GM18870 (cell line): ENCODE data around the gene NME9.

Experiments
- ATAC-seq: cut with Tn5 transposase; IDR thresholded peaks from one replicate; pipeline ENCODE4 v1.9.1; 2021; ENCODE audit warnings: moderate library complexity; ENCODE audit not compliant: unreplicated experiment

Gene NME9

DNA sequence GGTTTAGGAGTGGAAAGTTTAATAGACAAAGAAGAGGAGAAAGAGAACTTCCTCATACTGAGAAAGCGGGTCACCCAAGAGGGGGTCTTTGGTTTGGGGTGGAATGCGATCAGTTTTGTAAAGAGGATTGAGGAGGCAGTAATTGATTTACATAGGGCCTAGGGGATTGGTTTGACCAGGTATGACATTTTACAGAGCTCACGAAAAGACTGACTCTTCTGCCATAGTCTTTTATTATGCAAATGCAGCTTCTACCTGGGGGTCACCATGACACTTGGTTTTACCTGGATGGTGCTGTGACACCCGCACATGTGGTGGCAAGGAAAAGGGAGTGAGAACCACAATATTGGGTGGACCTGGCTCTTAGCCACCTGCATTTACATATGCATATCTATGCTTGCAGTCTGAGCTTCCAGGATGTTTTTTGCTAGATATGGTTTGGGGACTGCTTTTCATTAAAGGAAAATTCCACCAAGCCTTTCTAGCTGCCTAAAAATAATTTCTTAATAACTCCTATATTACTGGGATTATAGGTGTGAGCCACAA, 6.9 kb upstream of the NME9 start:
- ATAC-seq: no peak

GRCh38 chr3:138334608-138335007, 5.0 kb upstream of the NME9 start:
- ATAC-seq: no peak

GRCh38 chr3:138332472-138333073, 2.9 kb upstream of the NME9 start:
- ATAC-seq: no peak

DNA sequence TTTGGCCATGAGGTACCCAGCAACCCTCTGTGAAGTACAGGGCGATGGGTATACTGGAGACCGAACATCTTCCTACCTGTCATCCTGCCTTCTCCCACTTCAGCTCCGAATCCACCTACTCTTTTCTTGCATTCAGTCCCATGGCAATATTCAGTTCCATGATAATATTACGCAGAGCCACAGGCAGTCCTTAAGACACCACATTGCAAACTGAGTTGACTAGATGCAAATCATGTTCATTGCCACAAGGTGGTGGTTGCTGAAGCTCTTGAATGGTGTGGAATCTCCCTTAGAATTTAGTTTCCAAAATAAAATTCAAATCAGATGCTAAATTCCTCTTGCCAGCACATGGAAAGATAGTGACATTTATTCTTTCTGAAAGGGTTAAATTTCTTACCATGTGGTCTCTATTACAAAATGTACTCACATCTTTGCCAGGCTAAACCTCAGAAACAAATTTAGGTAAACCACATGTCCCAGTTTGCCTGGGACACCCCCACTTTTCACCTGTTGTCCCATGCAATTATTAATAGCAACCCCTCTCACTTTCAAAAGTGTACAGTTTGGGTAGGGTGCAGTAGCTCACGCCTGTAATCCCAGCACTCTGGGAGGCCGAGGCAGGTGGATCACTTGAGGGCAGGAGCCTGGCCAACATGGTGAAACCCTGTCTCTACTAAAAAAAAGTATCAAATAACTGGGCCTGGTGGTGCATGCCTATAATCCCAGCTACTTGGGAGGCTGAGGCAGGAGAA, 1.7 kb upstream of the NME9 start:
- no peak for ATAC-seq

DNA sequence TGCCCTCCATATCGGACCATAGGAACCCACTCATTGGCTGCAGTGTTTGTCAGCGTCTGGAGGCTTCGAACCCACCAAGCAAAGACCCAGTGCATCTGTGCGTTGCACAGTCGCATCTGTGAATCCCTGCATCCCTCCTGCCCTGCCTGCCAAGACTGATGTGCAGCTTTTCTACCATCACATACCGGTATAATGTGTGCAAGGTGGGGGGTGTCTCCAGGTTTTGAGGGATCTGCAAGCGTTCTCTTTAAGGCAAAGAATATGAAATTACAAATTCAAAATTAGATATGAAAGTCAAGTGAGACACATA, 288 bp upstream of the NME9 start:
- ATAC-seq: no peak

- no peak for ATAC-seq
These were observed 1.3 kb downstream of the NME9 start for GRCh38 chr3:138328341-138328740.

DNA sequence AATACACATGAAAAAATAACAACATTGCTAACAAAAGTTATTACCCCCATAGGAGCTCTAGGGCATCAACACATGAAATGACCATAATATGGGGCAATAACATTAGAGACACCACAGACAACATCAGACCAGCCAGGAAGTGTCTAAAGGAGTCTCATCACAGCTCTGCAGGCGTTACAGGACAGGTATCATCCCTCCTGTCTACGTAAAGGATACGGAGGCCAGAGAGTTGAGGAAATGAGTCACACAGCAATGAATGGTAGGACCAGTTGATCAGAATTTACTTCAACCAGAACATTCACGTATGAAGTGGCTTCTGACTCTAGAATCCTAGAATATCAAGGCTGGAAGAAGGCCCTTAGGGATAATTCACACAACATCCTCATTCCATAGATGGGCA, 1.8 kb downstream of the NME9 start:
- ATAC-seq: no peak

DNA sequence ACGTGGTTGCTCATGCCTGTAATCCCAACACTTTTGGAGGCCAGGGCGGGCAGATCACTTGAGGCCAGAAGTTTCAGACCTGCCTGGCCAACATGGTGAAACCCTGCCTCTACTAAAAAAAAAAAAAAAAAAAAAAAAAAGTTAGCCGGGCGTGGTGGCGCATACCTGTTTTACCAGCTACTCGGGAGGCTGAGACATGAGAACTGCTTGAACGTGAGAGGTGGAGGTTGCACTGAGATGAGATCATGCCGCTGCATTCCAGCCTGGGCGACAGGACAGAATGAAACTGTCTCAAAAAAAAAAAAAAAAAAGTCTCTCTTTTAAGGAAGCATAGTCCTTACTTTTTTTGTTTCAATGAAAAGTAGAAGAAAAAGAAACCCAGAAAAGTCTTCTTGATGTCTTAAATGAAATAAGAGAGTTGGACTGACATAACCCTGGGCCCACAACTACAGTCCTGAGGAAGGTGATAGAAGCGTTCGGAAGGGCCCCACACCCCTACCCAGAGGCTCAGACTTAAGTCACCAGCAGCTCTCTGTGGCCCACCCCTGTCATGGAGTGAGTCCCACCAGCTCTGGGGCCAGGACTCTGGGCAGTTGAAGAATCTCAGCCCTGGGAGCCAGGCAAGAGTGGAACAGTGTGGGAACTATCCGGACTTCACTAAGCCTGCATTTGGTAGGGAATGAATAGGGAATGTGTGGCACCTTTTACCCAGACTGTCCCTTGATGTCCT, 2.6 kb downstream of the NME9 start:
- no peak for ATAC-seq

- no peak for ATAC-seq
These were observed 3.7 kb downstream of the NME9 start for GRCh38 chr3:138325990-138326389.

DNA sequence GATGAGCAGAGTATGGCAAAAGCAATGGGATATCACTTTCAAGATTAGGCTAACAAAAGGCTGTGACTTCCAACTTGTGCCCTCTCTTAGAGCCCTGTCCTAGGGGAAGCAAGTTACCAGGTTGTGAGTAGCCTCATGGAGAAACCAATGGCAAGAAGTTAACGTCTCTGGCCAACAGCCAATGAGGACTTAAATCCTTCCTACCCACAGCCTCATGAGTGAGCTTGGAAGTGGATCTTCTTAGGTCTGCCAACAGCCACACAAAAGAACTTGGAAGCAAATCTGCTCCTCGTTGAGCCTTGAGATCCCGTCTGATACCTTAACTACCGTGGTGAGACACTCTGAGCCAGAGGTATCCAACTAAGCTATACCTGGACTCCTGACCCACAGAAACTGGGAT, 5.7 kb downstream of the NME9 start:
- ATAC-seq: no peak

DNA sequence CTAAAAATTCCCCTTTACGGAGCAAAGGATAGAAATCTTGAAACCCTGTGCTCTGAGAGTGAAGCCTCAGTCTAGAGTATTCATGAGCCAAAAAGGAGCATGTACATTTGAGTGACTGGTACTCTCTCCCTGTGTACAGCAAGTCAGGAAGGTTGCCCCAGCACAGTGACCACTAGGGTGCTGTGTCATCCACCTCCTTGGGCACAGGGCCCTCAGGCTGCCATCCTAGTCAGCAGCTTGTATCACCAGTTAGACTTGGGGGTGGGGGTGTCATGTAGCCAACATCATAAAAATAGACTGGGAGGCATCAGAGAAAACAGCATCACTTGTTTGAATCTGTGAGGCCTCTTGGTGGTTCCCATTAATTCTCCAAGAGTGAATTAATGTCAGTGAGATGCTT, 12.0 kb downstream of the NME9 start:
- no peak for ATAC-seq

DNA sequence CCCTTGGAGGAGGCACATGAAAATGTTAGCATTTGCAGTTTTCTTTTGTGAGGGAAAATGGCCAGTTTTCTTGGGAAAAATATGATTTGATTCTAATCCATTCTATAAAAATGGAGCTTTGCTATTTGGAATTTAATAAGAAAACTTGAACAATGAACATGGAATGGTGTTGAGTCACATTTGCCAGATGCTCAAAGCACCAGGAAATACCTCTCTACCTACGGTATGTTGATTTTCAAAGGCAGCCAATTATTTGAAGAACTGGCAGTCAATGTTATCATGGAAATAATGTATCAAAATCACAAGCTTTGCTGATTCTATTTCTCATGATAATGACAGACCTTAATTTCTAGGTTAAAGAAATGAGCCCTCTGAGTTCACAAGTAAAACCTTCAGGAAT, 14.9 kb downstream of the NME9 start:
- no peak for ATAC-seq

- ATAC-seq: no peak
These were observed 19.2 kb downstream of the NME9 start for GRCh38 chr3:138310494-138310893.

DNA sequence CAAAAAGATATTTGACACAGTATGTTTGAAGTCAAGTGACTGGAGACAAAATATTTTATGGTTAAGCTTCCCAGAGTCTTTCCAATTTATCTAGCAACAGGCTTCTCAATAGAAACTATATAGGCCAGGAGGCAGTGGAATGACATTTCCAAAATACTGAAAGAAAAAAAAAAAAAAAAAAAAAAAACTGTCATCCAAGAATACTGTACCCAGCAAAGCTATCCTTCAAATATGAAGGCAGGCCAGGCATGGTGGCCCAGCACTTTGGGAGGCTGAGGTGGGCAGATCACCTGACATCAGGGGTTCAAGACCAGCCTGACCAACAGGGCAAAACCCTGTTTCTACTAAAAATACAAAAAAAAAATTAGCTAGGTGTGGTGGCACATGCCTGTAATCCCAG, 20.9 kb downstream of the NME9 start:
- no peak for ATAC-seq

DNA sequence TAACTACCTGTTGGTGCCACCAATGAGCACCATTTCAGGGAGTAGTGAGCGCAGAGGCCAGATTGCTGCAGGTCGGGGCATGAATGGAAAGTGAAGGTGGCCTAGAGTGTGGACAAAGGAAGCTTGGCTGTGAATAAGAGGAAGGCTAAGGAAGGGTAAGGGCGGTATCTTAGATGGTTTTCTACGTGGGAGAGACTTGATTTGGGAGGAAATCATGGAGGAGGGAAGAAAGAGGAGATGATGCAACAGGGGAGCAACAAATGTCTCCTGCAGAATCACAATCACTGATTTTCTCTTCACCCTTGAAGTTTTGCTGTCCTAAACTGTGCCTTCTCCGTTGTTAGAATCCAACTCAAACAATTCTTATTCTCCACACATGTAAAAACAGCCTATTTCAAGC, 21.8 kb downstream of the NME9 start:
- no peak for ATAC-seq

GRCh38 chr3:138303474-138303873, 26.2 kb downstream of the NME9 start:
- no peak for ATAC-seq

DNA sequence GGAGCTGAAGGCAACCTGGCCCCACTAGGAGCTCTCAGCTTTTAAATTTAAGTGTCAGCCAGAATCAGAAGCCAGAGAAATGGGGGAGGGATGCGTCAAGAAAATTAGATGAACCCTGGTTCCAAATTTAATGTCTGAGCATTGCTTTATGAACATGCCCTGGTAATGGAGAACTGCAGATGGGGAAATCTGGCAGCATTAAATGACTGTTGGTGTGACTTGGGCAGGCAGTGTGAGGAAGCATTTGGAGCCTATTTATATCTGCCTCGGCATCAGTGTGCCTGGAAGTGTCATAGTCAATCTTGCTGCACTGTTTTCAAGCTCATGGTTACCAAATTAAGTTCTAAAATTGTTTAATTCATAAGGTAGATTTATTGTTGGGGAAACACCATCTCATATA, 29.0 kb downstream of the NME9 start:
- no peak for ATAC-seq

DNA sequence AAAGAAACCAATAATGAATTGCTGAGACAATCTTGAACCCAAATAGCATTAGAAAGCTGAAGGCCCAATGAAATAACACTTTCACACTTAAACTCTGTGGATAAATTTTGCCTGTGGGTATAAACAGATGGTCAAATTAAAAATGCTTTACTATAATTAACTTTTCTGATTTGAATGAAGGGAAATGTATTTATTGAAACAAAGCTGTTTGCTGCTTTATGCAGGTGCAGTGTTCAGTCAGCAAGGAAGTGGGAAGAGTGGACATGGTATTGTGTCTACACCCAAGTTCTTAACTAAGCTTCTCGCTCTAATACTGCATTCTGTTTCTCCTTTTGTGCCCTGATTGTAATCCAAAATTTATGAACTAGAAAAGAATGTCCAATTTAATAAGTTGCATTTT, 31.8 kb downstream of the NME9 start:
- ATAC-seq: no peak

- ATAC-seq: no peak
These were observed 32.5 kb downstream of the NME9 start for GRCh38 chr3:138297059-138297607.

- ATAC-seq: no peak
These were observed 33.0 kb downstream of the NME9 start for GRCh38 chr3:138296639-138297038.

GRCh38 chr3:138289701-138290100, 40.0 kb downstream of the NME9 start:
- ATAC-seq: no peak

DNA sequence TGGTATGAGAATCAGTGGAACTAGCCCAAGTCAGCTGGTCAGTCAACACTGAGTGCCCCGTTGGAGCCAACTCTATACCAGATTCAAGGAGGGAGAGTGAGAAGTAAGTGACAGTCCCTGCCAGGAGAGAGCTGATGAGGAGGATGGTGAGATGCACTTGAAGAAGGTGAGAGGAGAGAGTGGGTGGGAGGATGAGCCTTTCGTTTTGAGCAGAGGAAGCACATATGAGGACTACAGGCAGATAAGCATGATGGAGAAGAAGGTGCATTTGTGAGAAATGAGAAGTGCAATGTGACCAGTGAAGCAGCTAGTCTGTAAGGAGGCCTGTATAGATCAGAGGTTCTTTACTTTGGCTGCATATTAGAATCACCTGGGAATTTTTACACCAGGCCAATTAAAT, 40.4 kb downstream of the NME9 start:
- ATAC-seq: no peak
